Measurements from ENCODE around the gene EXOC7. TPM values are rescaled to one million over a fixed set of nuclear protein-coding genes. Genes with fewer than 3 reads are reported as not detected.

The EXOC7 gene
- total RNA-seq, 1 donor from 2014 or later: 64.5 TPM

- no peak for DNase-seq (ENCODE audit: low spot score)
Measured at GRCh38 chr17:76138234-76138895, 34.8 kb upstream of the EXOC7 start.

DNA sequence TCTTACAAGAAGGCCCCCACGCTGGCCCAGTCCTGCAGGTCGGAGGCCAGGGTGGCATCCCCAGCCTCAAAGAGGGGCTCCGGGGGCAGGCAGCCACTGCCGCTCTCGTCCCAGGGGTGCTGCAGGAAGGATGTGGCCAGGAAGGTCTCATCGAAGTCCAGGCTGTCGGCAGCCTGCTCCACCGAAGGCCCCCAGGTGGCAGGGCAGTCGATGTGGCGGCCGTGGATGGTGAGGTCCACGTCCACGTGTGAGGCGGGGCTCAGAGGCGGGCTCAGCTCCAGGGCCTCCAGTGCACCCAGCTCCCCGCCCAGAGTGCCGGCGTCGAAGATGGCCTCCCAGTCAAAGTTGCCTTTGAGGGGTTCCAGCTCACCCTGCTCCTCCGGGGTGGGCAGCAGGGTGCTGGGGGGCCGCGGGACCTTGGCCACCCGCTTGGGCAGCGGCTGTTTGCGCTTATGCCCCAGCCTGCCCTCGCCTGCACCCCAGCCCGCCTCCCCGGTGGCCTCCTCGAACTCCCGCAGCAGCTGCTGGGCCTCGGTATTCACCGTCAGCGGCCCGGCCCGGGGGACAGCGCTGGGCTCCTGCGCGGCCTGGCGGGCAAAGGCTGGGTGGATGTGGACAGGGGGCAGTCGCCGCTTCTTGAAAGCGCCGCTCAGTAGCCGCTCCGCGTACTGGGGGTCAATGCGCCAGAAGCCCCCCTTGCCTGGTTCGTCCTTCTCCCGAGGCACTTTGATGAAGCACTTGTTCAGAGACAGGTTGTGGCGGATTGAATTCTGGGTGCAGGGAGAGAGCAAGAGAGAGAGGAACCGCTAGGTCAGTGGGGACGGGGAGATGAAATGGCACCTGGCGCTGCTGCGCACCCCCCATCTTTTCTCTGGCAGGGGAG lies 34.0 kb upstream of the EXOC7 start:
- DNase-seq (ENCODE audit: low spot score): no peak

DNA sequence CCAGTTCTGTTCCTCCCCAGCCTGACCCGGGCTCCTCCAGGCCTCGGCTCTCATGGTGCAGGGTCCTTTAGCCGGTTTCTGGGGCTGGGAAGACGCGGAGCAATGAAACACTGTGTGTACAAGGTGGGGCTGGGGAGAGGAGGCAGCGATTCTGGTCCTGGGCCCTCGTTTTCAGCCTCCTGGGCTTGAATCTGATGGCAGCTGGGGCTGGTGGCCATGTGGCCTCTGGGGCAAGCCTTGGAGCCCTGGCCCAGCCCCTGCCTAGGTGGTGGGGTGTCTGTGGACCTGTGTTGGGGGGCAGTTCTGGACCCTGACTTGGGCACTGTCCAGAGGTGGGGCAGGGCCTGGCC lies 33.4 kb upstream of the EXOC7 start:
- DNase-seq (ENCODE audit: low spot score): no peak

DNA sequence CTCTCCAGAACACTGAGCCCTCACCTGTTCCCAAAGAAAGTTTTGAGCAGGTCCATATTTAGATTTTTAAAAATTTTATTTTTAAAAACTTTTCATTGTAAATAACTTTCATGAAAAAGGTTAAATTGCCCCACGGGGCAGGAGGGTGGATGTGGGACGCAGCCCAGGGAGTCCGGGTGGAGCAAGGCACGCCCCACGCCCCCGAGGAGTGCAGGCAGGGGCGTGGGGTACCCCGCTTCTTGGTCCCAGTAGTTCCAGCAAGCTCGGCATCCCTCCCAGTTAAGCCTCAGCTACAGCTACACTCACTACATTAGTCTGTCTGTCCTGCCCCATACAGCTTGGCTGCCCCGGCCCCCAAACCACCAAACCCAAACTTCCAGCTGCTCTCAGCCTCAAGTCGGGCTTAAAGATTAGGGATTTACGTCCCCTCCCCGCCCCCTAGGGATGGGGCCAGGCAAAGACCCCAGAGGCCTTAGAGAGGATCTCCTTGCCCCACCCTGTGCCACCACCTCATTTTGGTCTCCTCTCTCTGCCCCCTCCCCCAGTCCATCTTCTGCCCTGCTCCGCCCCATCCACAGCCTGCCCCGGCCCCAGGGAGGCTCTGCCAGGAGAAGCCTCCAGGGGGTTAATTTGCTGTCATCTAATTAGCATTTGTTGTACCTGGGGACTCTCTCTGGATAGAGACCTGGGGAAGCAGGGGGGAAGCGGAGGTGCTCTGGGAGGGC lies 32.9 kb upstream of the EXOC7 start:
- DNase-seq (ENCODE audit: low spot score): no peak

GRCh38 chr17:76135810-76136188 lies 32.2 kb upstream of the EXOC7 start:
- no peak for DNase-seq (ENCODE audit: low spot score)

DNA sequence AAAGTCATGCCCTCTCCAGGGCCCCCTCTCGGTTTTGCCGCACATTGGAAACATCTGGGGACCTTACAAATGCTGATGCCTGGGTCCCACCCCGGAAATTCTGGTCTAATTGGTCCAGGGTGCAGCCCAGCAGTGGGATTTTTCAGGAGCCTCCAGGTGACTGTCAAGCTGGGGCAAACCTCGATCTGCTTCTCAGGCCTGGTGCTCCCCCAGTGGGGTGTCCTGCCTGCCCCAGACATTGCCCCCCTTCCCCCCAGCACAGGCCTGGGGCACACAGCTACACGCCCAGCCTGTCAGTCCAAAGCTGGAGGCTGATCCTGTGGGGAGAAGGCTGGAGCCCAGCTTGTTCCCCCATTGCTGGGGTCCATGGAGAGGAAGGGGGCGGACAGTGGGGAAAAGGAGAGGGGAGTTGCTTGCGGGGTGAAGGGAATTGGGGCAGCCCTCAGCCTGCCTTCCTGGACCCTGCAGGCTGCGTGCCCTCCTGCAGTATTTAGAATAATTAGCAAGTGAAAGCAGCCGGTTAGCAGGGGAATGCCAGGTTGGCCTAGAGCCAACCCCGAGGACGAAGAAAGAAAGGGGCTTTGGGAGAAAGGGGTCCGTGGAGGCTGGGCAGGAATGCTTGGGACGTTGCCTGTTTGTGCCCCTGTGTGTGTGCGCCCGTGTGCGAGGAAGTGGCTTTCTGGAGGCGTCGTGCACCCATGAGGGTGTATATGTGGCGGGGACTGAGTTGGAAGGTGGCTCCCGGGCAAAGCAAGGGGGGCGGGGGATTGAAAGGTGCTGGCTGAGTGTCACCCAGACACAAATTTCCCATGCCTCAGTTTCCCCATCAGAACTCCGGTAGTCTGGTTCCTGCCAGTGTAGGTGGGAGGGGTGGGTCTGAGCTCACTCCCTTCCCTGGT lies 31.6 kb upstream of the EXOC7 start:
- DNase-seq (ENCODE audit: low spot score): no peak

GRCh38 chr17:76132574-76133338 lies 29.2 kb upstream of the EXOC7 start:
- no peak for DNase-seq (ENCODE audit: low spot score)

DNA sequence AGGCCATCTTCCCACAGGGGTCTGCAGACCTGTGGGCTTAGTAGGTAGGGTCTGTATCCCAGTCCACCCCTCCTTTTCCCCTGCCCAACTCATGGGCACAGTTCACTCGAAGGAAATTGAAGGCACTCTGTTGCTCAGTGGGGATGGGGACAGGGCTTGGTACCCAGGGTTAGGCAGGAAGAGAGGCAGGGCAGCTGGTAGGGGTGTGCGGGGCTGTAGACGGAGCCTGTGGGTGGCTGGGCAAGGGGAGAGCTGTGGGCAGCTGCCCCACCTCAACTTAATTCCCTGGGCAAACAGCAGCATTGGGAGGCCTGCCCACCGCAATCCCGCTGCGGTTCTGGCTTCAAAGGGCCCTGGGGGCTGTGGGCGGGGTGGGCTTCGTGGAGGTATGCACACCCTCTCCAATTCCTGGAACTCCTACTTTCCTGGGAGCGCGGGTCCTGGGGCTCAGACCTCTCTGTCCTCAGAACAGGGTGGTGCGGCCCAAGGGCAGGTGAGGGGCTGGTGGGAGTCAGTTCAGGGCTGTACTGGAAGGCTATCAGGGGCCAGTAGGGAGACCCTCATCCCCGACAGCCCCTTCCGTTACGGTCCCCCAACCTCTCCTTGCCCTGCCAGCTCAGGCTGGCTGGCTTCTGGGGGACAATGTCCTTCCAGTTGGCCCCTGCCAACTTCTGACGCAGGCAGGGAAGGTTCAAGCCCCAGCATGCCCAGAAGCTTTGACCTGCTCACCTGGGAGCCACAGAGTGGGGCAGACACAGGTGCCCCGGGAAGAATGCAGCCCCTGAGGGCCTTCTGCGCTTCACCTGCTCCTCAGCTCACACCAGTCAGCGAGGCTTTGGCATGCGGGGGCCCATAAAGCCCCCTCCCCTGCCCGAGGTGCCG lies 28.3 kb upstream of the EXOC7 start:
- DNase-seq (ENCODE audit: low spot score): no peak

DNA sequence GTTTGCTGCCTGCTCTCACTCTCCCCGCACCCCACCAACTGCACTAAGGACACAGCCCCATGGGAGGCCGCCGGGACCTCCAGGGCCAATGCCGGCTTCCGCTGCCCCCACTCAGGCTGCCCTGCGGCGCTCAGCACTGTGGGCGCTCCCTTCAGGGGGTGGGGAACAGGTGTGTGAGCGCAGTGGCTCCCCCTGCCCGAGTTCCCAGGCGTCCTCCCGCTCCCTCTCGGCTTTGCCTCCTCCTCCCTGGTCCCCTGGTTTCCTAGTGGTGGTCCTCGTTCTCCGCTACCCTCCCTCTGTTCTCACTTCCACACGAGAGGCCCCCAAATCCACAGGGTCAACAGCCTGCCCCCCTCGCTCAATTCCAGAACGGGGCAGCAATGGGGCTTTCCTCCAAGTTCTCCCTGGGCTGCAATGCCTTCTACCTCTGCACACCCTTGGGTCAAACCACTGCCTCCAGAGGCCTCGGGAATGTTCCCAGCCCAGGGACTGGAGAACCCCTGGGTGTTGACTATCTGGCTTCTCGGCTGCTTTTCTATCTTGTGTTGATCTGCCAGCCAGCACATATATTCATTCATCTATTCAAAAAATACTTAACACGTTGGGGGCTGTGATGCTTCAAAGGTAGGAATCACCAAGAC lies 27.6 kb upstream of the EXOC7 start:
- DNase-seq (ENCODE audit: low spot score): no peak

GRCh38 chr17:76130473-76130872 lies 26.9 kb upstream of the EXOC7 start:
- DNase-seq (ENCODE audit: low spot score): no peak

DNA sequence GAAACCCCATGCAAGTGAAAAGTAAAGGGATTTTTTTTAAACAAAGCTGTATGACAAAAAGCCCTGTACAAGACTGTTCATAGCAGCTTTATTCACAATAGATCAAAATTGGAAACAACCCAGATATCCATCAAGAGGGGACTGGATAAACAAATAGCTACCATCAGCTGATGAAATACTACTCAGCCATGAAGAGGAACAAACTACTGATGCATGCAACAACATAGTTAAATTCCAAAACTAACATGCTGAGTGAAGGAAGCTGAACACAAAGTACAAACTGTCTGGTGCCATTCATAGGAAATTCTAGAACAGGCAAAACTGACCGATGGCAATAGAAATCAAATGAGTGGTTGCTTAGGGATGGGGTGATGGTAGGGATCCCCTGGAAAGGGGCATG lies 22.3 kb upstream of the EXOC7 start:
- no peak for DNase-seq (ENCODE audit: low spot score)

- DNase-seq (ENCODE audit: low spot score): no peak
Measured at GRCh38 chr17:76125391-76125675, 21.7 kb upstream of the EXOC7 start.

DNA sequence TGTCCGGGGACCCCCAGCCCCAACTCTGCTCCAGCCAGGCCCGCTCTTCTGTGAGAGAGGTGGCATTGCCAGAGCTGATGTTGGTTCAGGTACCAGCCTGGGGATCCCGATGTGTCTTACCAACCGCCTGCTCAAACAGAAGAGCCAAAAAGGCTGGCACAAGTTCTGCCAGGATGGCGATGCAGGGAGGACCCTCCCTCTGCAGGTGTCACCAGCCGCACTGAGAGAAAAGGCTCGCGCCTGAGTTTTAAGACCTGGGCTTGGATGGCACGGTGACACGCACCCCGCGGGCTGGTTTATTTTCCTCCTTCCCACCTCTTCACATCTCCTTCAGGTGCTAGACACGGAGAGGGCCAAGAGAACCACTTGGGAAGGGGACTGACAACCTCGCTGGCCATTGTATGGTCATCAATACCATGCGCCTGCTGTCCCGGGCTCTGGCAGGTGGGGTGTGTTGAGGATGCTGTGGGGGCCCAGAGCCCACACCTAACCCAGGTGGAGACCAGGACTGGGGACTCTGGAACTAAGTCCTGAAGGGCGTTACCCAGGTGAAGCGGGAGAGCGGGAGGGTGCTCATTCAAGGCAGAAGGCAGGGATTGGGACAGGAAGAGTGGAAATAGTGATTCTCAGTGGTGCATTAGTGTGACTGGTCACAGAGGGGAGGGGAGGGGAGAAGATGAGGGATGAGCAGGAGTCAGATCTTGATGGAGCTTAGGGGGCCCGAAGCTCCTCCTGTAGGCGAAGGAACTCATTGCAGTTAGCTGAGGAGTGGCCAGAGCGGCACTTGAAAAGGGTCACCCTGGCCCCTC lies 21.2 kb upstream of the EXOC7 start:
- DNase-seq (ENCODE audit: low spot score): no peak

GRCh38 chr17:76123749-76124581 lies 20.4 kb upstream of the EXOC7 start:
- no peak for DNase-seq (ENCODE audit: low spot score)

- no peak for DNase-seq (ENCODE audit: low spot score)
Measured at GRCh38 chr17:76123191-76123499, 19.6 kb upstream of the EXOC7 start.

DNA sequence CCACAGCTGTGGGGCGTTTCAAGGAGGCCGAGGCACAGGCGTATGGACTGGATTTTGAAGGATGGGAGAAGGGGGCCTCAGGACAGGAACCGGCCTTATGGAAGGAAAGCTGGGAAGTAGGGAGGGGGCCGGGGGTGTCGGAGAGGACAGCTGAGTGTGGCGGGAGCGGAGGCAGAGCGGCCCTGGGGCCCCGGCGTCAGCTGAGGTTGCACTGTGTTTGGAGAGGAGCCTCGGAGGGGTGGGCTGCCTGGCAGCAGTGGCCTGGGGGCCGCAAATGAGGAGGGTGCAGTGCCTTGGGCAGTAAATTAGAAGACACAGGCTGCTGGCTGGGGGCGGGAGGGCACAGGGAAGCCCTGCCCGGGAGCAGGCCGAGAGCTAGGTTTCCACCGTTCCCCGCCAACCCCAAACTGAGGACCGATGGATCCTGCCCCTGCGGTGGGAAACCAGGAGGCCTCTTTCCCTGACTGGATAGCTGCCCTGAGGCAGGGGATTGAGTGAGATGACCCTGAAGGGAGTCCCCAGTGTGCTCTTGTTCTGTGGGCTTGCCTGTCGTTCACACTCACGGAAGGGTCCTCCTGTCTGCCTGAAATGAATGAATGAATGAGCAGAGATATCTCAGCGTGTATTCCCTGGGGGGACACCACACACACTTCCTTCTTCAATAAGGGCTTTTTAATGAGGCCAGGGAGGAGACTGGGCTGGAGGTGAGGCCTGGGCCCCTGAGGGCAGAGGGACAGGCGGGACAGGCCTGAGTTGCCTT lies 19.0 kb upstream of the EXOC7 start:
- no peak for DNase-seq (ENCODE audit: low spot score)

DNA sequence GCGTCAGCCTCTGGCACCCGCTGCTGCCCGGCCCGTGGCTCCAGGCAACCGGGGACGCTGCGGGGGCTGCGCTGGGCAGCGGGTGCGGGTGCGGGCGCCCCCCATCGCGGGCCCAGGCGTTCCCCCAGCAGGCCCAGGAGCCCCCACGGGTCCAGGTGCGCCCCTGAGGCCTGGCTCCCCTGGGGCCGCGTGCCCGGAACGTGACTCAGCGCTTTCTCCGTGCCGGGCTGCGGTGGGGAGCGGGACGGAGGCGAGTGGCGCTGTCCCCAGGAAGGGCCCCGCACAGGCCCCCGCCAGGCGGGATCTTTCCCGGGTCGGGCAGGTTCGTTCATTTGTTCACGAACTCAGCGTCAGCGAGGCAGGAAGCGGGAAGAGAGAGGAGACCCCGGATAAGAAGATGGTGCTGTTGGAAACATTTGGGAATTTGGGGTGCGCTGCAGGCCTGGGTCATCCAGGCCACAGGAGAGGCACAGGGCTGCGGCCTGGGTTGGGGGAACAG lies 18.4 kb upstream of the EXOC7 start:
- no peak for DNase-seq (ENCODE audit: low spot score)

All from umbilical cord (tissue), 2 donors.